GM21526 (cell line): ENCODE results near the gene PCDHA7.
"Not testable (repeated sequence)": the region's sequence is repeated elsewhere in the genome, so short reads cannot be mapped to it uniquely, and the experiment has no call there.

Experiments
- ATAC-seq: cut with Tn5 transposase; IDR thresholded peaks from one replicate; pipeline ENCODE4 v1.9.1; 2021; ENCODE audit warnings: moderate library complexity; ENCODE audit not compliant: unreplicated experiment, low FRiP score

Gene PCDHA7

GRCh38 chr5:140833993-140834392, at the start of gene PCDHA7:
TSS of gene PCDHA7 (plus strand) at chr5:140834269. CDS start at chr5:140834384, 115 bp downstream.
- no peak for ATAC-seq

GRCh38 chr5:140785905-140786686, 48.0 kb upstream of the PCDHA7 start, which contains the start of gene PCDHA1:
TSS of gene PCDHA1 (plus strand) at chr5:140786140.
- ATAC-seq: no peak

GRCh38 chr5:140787422-140787821, 46.6 kb upstream of the PCDHA7 start:
- not testable (repeated sequence) for ATAC-seq

GRCh38 chr5:140787849-140788504, 46.1 kb upstream of the PCDHA7 start:
- not testable (repeated sequence) for ATAC-seq

- no peak for ATAC-seq
These were observed 43.0 kb upstream of the PCDHA7 start for GRCh38 chr5:140791089-140791488.

GRCh38 chr5:140794595-140795258, 39.3 kb upstream of the PCDHA7 start, which contains the start of gene PCDHA2:
TSS of gene PCDHA2 (plus strand) at chr5:140794852.
- no peak for ATAC-seq

GRCh38 chr5:140795259-140795641, 38.8 kb upstream of the PCDHA7 start:
- ATAC-seq: no peak

GRCh38 chr5:140796072-140796717, 37.9 kb upstream of the PCDHA7 start:
- ATAC-seq: not testable (repeated sequence)

- ATAC-seq: no peak
These were observed 37.4 kb upstream of the PCDHA7 start for GRCh38 chr5:140796718-140797095.

GRCh38 chr5:140800816-140801493, 33.1 kb upstream of the PCDHA7 start, which contains the start of gene PCDHA3:
TSS of gene PCDHA3 (plus strand) at chr5:140801057.
- no peak for ATAC-seq

GRCh38 chr5:140801494-140801841, 32.6 kb upstream of the PCDHA7 start:
- no peak for ATAC-seq

GRCh38 chr5:140802381-140802780, 31.7 kb upstream of the PCDHA7 start:
- ATAC-seq: not testable (repeated sequence)

- ATAC-seq: no peak
These were observed 31.2 kb upstream of the PCDHA7 start for GRCh38 chr5:140802781-140803271.

- no peak for ATAC-seq
These were observed 27.0 kb upstream of the PCDHA7 start, which contains the start of gene PCDHA4 for GRCh38 chr5:140806834-140807775. TSS of gene PCDHA4 (plus strand) at chr5:140807068.

GRCh38 chr5:140808241-140808888, 25.7 kb upstream of the PCDHA7 start:
- not testable (repeated sequence) for ATAC-seq

- no peak for ATAC-seq
These were observed 25.2 kb upstream of the PCDHA7 start for GRCh38 chr5:140808889-140809291.

GRCh38 chr5:140821375-140822280, 12.4 kb upstream of the PCDHA7 start, which contains the start of gene PCDHA5:
TSS of gene PCDHA5 (plus strand) at chr5:140821613.
- ATAC-seq: no peak
